ENCODE results near the gene LYRM1.

GRCh38 chr16:20897253-20897897, 3.2 kb upstream of the LYRM1 start:
- no peak for TF ChIP-seq CTCF (IDR thresholded peaks at IDR 0.05; ENCODE audit: poor library complexity, severe bottlenecking)
- no peak for TF ChIP-seq EZH2 (IDR thresholded peaks at IDR 0.05; ENCODE audit: borderline replicate concordance, insufficient read depth, low read length, poor library complexity, severe bottlenecking)
- TF ChIP-seq SMC3 (conservative IDR thresholded peaks at IDR 0.05; ENCODE audit: poor library complexity) = no peak
- no peak for TF ChIP-seq EP300 (conservative IDR thresholded peaks at IDR 0.05; ENCODE audit: poor library complexity, severe bottlenecking)
- TF ChIP-seq RAD21 (conservative IDR thresholded peaks at IDR 0.05) = no peak

Data from neural cell (in vitro differentiated cells).